ENCODE results near the gene DDX53. TPM values are rescaled to one million over a fixed set of nuclear protein-coding genes. Genes with fewer than 3 reads are reported as not detected.

DDX53 gene
- total RNA-seq, 3 donors from 2014 or later = not detected

- no peaks in the 10 kb centered on the region for H3K9me3 ChIP-seq
Observed at GRCh38 chrX:22963196-22963595, 36.6 kb upstream of the DDX53 start.

GRCh38 chrX:22968494-22968893, 31.3 kb upstream of the DDX53 start:
- Histone ChIP-seq H3K36me3 (ENCODE audit: low read depth) (no peaks in the 10 kb centered on the region), H3K4me1 (ENCODE audit: low read depth) (no peaks in the 10 kb centered on the region), H3K4me3 (no peak overlapping the region), H3K9me3 (no peaks in the 10 kb centered on the region)
- ATAC-seq (no peak), DNase-seq (no peak)
- intact Hi-C loops (cut with DNase I, micrococcal nuclease) = no loop called here
- TF ChIP-seq CTCF (IDR thresholded peaks at IDR 0.05) = no peak

More at GRCh38 chrX:22963196-22963595, 36.6 kb upstream of the DDX53 start:
- no peak overlapping the region for H3K4me3 ChIP-seq
- no peak for DNase-seq
- intact Hi-C loops (cut with DNase I, micrococcal nuclease) = no loop called here
- no peak for ATAC-seq
- H3K36me3 ChIP-seq (ENCODE audit: low read depth) = no peaks in the 10 kb centered on the region
- no peaks in the 10 kb centered on the region for H3K4me1 ChIP-seq (ENCODE audit: low read depth)
- TF ChIP-seq CTCF (IDR thresholded peaks at IDR 0.05) = no peak

GRCh38 chrX:22969411-22969810, 30.3 kb upstream of the DDX53 start:
- DNase-seq = no peak
- no peaks in the 10 kb centered on the region for H3K9me3 ChIP-seq
- TF ChIP-seq CTCF (IDR thresholded peaks at IDR 0.05) = no peak
- no peak for ATAC-seq
- no peak overlapping the region for H3K4me3 ChIP-seq
- intact Hi-C loops (cut with DNase I, micrococcal nuclease) = no loop called here
- no peaks in the 10 kb centered on the region for H3K4me1 ChIP-seq (ENCODE audit: low read depth)
- no peaks in the 10 kb centered on the region for H3K36me3 ChIP-seq (ENCODE audit: low read depth)

- no peak for DNase-seq
- intact Hi-C loops (cut with DNase I, micrococcal nuclease) = no loop called here
- Histone ChIP-seq H3K9me3 (no peaks in the 10 kb centered on the region), H3K36me3 (ENCODE audit: low read depth) (no peaks in the 10 kb centered on the region), H3K4me3 (no peak overlapping the region), H3K4me1 (ENCODE audit: low read depth) (no peaks in the 10 kb centered on the region)
- TF ChIP-seq CTCF (IDR thresholded peaks at IDR 0.05) = no peak
- ATAC-seq = no peak
Observed at GRCh38 chrX:22970861-22971260, 28.9 kb upstream of the DDX53 start.

- H3K4me3 ChIP-seq = no peak overlapping the region
- H3K36me3 ChIP-seq (ENCODE audit: low read depth) = no peaks in the 10 kb centered on the region
- TF ChIP-seq CTCF (IDR thresholded peaks at IDR 0.05) = no peak
- ATAC-seq (no peak), DNase-seq (no peak)
- intact Hi-C loops (cut with DNase I, micrococcal nuclease) = no loop called here
- no peaks in the 10 kb centered on the region for H3K9me3 ChIP-seq
- H3K4me1 ChIP-seq (ENCODE audit: low read depth) = no peaks in the 10 kb centered on the region
Observed at GRCh38 chrX:22974616-22975015, 25.1 kb upstream of the DDX53 start.

- DNase-seq = no peak
- no peaks in the 10 kb centered on the region for H3K4me1 ChIP-seq (ENCODE audit: low read depth)
- no peaks in the 10 kb centered on the region for H3K9me3 ChIP-seq
- intact Hi-C loops (cut with DNase I, micrococcal nuclease) = no loop called here
- H3K36me3 ChIP-seq (ENCODE audit: low read depth) = no peaks in the 10 kb centered on the region
- no peak for ATAC-seq
- H3K4me3 ChIP-seq = no peak overlapping the region
- TF ChIP-seq CTCF (IDR thresholded peaks at IDR 0.05) = no peak
Observed at GRCh38 chrX:22975786-22976185, 24.0 kb upstream of the DDX53 start.

Data from mucosa of descending colon (tissue), 3 donors.